DLD1 (cell line): ENCODE results near the gene PRKCE.

Experiments
- in situ Hi-C: cut with HindIII; loops from 2 replicates; pipeline ENCODE4 v1.10.0; 2017; ENCODE audit warnings: low sequenced_read_pairs

PRKCE gene

GRCh38 chr2:46001741-46002506 is 350.4 kb downstream of the PRKCE start:
- in situ Hi-C loops = no loop called here

DNA sequence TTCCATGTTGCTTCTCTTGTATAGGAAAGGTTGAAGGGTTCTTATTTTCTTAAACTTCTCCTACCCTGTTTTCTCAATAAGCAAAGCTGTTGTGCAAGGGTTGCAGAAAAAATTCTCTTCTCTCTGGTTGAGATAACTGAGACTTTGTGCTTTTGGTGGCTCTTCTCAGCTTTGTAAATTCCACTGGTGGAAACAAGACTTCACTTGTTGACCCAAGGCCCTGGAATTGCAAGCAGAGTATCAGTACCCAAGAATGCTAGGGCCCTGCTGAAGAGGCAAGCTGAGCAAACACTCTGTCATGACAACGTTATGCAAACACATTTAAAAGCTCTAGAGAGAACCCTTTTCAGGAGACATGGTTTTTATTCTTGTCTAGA is 351.0 kb downstream of the PRKCE start:
- in situ Hi-C loops = no loop called here

DNA sequence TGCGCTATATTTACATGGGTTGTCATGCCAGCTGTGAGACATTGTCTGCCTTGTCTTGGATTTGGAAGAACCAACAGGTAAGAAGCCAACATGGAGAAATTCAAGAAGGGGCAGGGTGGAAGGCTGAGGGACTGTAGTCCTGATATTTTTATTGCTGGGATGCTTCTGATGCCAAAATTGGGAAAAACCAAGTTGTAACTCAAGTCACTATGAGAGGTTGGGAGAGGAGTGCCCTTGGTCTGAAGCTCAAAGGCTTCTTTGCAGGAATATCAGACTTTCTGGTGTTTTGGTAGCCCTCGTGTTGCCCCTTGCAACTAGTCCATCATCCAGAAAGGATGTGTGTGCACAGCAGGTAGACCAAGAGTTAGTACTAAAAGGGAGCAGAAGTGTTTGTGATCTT is 351.5 kb downstream of the PRKCE start:
- in situ Hi-C loops = no loop called here

- in situ Hi-C loops = no loop called here
Observed at GRCh38 chr2:46003903-46004473, 352.5 kb downstream of the PRKCE start.

DNA sequence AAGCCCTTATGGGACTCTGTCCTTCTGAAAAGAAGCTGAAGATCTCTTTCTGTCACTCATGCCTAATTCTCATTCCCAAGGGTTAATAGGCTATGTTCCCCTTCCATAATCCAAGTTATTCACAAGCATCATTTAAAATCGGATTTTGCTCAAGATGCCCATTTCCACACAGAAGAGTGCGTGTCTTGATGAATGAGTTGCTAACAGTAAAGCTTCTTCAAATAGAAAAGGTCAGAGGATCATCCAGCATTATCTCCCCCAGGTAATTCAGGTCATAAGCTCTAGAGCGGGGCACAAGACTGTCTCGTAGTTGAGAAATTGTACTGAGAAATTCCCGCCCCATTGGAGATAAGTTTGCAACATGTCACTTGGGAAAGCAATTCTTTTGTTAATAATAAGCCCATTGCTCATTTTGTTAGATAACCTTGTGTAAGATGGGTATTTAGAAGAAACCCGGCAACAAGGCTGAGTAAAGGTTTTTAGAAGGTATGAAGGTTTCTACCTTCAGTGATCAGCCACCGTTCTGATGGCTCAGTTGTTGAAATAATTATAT is 355.1 kb downstream of the PRKCE start:
- in situ Hi-C loops = no loop called here

GRCh38 chr2:46007412-46007811 is 355.9 kb downstream of the PRKCE start:
- in situ Hi-C loops = no loop called here

DNA sequence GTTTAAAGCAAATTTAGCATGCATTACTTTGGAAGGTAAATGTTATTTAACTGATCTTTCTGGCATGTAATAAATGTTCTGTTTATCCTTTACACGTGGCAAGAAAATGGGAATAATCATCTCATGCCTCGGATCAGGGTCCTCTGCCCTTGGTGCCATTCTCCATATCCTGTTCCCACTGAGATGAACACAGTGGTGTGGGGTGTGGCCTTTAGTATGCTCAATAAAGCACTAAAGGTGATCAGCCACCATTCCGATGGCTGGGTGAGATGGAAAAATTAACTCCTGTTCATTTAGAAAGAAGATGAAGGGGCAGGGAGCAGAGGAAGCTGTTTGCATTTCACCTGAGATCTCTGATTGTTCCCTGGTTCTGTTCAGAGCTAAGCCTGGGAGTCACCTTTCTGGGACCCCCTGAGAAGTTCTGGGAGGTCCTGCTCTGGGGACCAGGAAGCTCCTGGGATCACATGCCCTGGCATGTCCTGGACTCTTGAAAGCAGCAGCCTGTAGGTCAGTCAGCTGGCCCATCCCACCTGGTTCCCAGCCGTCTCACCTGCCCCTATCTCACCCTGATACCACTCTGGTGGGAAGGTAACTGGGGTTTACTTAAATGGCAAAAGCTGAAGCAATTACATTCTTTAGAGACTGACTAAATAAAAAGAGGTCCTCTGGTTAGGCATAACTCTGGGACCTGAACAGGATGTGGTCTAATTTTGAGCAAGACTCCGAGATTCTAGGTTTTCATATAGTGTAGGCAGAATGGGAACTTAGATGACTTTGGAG is 356.8 kb downstream of the PRKCE start:
- in situ Hi-C loops = no loop called here

GRCh38 chr2:46009315-46009714 is 357.8 kb downstream of the PRKCE start:
- in situ Hi-C loops = no loop called here

- in situ Hi-C loops = no loop called here
Observed at GRCh38 chr2:46009772-46010171, 358.3 kb downstream of the PRKCE start.

- in situ Hi-C loops = no loop called here
Observed at GRCh38 chr2:46010223-46010924, 358.9 kb downstream of the PRKCE start.

GRCh38 chr2:46010925-46011490 is 359.5 kb downstream of the PRKCE start:
- in situ Hi-C loops = no loop called here

DNA sequence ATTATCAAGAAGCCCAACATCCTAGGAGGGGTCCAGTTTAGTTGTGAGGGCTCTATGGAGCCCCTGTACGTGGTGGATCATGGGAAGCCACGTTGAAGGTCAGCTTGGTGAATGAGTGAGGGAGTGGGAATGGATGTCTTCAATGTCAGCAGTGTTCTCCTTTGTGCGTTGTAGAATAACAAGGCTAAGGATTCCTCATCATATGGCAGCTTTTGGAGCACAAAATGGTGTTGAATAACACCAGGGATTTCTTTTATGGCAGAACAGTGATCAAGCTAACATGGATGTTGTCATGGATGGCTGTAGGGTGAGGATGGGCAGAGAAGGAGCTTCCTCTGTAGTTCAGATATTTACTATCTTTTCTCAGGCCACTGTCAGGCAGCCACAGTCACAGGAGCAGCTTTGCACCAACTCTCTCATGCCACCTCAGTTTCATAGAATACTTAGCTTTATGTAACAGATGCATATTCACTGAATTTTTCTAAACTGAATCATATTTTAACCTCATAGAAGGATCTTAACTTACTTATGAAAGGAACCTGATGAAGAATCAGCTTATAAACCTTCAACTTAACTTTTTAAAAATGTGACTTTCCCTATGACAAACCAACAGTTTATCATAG is 361.3 kb downstream of the PRKCE start:
- in situ Hi-C loops = no loop called here

DNA sequence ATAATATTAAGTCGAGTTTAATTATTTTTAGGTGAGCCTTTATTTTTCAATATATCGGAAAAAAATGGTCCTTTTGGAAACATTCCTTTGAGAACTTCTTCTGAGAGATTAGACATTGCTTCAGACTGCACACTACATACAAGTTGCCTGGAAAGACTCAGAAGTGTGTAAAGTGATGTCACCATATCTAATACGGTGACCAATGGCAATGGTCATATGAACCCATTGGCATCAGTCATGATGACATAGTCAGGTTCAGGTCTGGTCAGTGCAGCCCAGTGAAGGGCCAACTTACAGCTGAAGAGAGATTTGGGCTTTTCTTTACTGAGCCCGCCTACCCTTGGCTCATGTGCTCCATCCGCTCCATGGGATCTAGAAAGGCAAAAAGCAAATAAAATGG is 362.3 kb downstream of the PRKCE start:
- in situ Hi-C loops = no loop called here

DNA sequence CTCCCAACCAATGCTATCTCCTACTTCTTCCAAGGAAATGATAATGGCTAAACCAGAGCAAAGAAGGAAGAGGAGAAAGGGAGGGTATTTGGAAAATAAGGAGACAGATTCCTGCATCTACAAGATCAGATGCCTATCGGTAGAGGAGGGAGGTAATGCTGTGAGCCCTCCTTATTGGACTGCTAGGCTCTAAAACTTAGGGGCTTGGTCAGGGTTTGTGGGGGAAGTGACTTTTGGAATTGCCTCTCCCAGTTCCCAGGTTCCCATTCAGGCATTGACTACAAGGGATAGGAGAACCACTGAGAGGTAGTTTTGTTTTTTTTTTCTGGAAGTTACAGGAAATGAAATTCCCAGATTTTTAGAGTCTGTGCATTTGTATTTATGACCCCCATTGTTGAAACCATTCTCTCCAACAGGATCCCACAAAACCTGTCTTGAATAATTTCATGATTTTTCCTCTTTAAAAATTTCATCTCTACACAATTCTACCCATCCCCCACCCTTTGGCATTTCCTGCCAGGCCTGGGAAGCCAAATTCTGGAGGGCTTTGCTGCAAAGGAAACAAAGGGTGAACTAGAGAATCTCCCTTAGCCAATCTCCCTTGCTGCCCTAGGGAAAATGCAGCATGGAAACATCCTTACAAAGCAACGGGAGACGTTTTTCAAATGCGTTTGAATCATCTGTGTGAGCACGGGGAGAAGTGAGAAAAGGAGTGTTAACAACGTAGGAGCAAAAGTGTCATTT is 363.6 kb downstream of the PRKCE start:
- in situ Hi-C loops = no loop called here

DNA sequence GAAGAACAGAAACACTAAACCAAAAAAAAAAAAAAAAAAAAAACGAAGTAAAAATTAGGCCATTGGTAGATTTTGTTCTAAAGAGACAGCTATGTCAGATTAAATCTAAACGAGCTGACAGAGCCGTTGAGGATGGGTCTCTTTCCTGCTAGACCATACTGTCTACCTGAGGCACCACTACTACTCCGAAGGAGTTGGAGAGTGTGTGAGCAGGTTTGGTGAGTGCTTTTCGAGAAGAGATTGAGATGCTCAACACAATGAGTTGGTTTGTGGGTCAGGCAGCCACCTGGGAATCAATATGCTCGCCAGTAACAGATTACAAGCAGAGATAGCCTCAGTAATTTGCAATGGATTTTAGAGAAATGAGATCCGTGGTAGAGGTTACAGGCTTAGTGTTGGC is 364.2 kb downstream of the PRKCE start:
- in situ Hi-C loops = no loop called here

- in situ Hi-C loops = no loop called here
Observed at GRCh38 chr2:46016091-46016490, 364.6 kb downstream of the PRKCE start.

- in situ Hi-C loops = no loop called here
Observed at GRCh38 chr2:46018773-46019591, 367.5 kb downstream of the PRKCE start.

DNA sequence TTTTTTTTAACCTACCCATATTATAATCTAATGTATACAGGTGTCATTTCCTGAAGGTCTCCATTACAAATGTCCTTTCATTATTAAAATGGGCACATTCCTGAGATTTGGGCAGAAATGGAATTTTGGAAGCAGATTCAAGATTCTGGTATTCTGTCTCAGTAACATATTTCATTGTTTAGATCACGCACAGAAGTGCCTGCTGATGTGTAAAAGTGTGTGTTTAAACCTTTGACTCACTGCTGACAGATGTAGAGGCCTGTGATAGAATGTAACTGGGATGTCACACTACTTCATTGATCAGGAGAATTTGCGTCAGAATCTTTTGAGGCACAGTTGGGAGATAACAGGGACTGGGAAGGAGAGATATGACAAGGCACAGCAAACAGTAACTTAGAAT is 368.9 kb downstream of the PRKCE start:
- in situ Hi-C loops = no loop called here
